ENCODE results near the gene STIL.

The STIL gene

GRCh38 chr1:47229886-47230691, 83.9 kb downstream of the STIL start:
- Mint-ChIP-seq H3K27ac (no peak overlapping the region), H3K36me3 (ENCODE audit: low read depth) (no peaks in the 10 kb centered on the region), H3K27me3 (ENCODE audit: low read depth) (peaks cover 96% of the 10 kb centered on the region), H3K4me1 (peaks cover 33% of the 10 kb centered on the region), H3K4me3 (peak overlapping the region; percentile 31 to 61 (median 42)), H3K9me3 (peaks cover 7% of the 10 kb centered on the region)
- TF ChIP-seq, protein P1, sequence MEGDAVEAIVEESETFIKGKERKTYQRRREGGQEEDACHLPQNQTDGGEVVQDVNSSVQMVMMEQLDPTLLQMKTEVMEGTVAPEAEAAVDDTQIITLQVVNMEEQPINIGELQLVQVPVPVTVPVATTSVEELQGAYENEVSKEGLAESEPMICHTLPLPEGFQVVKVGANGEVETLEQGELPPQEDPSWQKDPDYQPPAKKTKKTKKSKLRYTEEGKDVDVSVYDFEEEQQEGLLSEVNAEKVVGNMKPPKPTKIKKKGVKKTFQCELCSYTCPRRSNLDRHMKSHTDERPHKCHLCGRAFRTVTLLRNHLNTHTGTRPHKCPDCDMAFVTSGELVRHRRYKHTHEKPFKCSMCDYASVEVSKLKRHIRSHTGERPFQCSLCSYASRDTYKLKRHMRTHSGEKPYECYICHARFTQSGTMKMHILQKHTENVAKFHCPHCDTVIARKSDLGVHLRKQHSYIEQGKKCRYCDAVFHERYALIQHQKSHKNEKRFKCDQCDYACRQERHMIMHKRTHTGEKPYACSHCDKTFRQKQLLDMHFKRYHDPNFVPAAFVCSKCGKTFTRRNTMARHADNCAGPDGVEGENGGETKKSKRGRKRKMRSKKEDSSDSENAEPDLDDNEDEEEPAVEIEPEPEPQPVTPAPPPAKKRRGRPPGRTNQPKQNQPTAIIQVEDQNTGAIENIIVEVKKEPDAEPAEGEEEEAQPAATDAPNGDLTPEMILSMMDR (IDR thresholded peaks at IDR 0.05; ENCODE audit: unreplicated experiment in 3 of 3): no peak

GRCh38 chr1:47229031-47229885, 84.7 kb downstream of the STIL start:
- no peaks in the 10 kb centered on the region for H3K36me3 Mint-ChIP-seq (ENCODE audit: low read depth)
- TF ChIP-seq, protein P1 (IDR thresholded peaks at IDR 0.05; ENCODE audit: unreplicated experiment in 3 of 3): no peak
- H3K27me3 Mint-ChIP-seq (ENCODE audit: low read depth): peaks cover 87% of the 10 kb centered on the region
- no peak overlapping the region for H3K27ac Mint-ChIP-seq
- H3K4me3 Mint-ChIP-seq: peak overlapping the region in 1 of 3 experiments; percentile 14
- peaks cover 7% of the 10 kb centered on the region for H3K9me3 Mint-ChIP-seq
- peaks cover 33% of the 10 kb centered on the region for H3K4me1 Mint-ChIP-seq

GRCh38 chr1:47228644-47229030, 85.3 kb downstream of the STIL start:
- TF ChIP-seq, protein P1 (IDR thresholded peaks at IDR 0.05; ENCODE audit: unreplicated experiment in 3 of 3): no peak
- H3K36me3 Mint-ChIP-seq (ENCODE audit: low read depth): no peaks in the 10 kb centered on the region
- peaks cover 81% of the 10 kb centered on the region for H3K27me3 Mint-ChIP-seq (ENCODE audit: low read depth)
- H3K27ac Mint-ChIP-seq: no peak overlapping the region
- no peak overlapping the region for H3K4me3 Mint-ChIP-seq
- peaks cover 33% of the 10 kb centered on the region for H3K4me1 Mint-ChIP-seq
- peaks cover 7% of the 10 kb centered on the region for H3K9me3 Mint-ChIP-seq

DNA sequence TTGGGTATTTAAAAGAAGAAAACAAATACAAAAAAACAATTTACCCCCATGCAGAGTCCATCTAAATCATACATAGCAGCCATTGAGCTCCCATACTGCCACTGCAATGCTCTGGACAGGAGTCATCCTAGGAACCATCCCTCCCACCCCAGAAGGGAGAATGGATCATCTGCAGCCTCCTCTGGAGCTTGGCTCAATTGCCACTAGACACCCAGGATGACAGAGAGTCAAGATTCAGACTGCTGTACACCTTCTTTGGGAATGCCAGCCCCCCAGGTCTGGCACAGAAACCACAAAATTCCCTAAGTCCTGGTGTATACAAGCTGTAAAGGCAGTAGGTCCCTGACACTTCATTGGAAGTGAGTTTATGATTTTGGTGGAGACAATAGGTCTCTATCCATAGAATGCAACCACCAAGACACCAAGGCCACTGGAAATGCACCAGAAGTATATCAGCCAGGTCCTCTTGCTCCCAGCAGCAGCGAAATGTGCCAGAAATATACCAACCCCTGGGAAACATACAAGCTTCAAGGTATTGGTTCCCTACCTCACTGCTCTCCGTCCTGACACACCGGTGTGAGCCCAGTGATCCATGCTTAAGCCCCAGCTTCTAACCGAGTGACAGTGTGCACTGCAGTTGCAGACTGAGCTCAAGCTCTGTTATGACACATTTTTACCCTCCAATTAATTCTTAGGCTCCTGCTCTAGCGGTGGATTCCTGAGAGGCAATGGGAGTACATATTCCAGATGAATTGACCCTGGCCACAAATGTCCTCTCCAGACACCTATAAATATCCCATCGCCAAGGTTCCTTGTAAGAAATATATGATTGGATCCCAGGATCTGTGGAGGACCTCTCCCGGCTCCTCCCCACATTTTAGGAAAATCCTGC, 86.4 kb downstream of the STIL start:
- Mint-ChIP-seq H3K27me3 (ENCODE audit: low read depth) (peaks cover 71% of the 10 kb centered on the region), H3K9me3 (peaks cover 4% of the 10 kb centered on the region), H3K4me3 (peak overlapping the region in 1 of 3 experiments; percentile 10), H3K27ac (no peak overlapping the region), H3K4me1 (peaks cover 30% of the 10 kb centered on the region), H3K36me3 (ENCODE audit: low read depth) (no peaks in the 10 kb centered on the region)
- TF ChIP-seq, protein P1 (IDR thresholded peaks at IDR 0.05; ENCODE audit: unreplicated experiment in 3 of 3): no peak

DNA sequence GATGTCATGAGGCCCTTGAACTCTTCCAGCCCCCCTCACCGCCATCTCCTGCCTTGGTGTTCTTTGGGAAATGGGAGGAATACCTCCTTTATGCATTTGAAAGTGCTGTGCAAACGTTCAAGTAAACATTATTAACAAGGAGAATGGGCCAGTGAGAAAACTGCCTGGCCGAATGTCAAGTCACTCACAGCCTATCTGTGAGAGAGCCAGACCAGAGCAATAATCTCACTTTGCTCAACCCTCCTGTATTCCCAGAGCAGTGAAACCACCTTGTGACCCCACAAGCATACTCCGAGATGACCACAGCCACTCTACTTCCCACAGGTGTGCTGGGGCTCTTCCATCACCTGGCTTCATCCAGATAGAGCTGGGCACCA, 87.1 kb downstream of the STIL start:
- Mint-ChIP-seq H3K4me1 (peaks cover 25% of the 10 kb centered on the region), H3K36me3 (ENCODE audit: low read depth) (no peaks in the 10 kb centered on the region), H3K4me3 (no peak overlapping the region), H3K9me3 (peaks cover 4% of the 10 kb centered on the region), H3K27ac (no peak overlapping the region), H3K27me3 (ENCODE audit: low read depth) (peaks cover 63% of the 10 kb centered on the region)
- TF ChIP-seq, protein P1 (IDR thresholded peaks at IDR 0.05; ENCODE audit: unreplicated experiment in 3 of 3): no peak
